Esophagus squamous epithelium (tissue), 5 donors: ENCODE measurements around the gene TRNP1. TPM values are rescaled to one million over a fixed set of nuclear protein-coding genes. Genes with fewer than 3 reads are reported as not detected.
"Not testable (repeated sequence)": the region's sequence is repeated elsewhere in the genome, so short reads cannot be mapped to it uniquely, and the experiment has no call there.

Experiments used
- DNase-seq: peaks from one replicate; lab custom pipeline; 2025; lab: John Stamatoyannopoulos, UW
- H3K27ac ChIP-seq, 4 donors: fragments of 200-600 bp; sonication (generic); one replicate each; pipeline ENCODE4 v1.5.1; 2016 to 2019; ENCODE audit warnings: mild to moderate bottlenecking in 1 of 4
- H3K27me3 ChIP-seq, 4 donors: fragments of 200-600 bp; sonication (generic); 1 replicate in 3 of 4; 2 replicates in 1 of 4; pipeline versions ENCODE4 v1.5.1 to v1.6.0; 2017 to 2021; ENCODE audit warnings: antibody characterized with exemption in 1 of 4
- H3K36me3 ChIP-seq, 3 donors: fragments of 200-600 bp; sonication (generic); one replicate each; pipeline ENCODE4 v1.5.1; 2016 to 2019
- H3K4me1 ChIP-seq, 3 donors: fragments of 200-600 bp; sonication (generic); one replicate each; pipeline ENCODE4 v1.5.1; 2017 to 2019
- H3K4me3 ChIP-seq, 4 donors: fragments of 200-600 bp; sonication (generic); 1 replicate in 3 of 4; 2 replicates in 1 of 4; pipeline ENCODE4 v1.5.1; 2016 to 2019; ENCODE audit warnings: mild to moderate bottlenecking in 2 of 4, moderate library complexity in 1 of 4
- H3K9me3 ChIP-seq, 3 donors: fragments of 200-600 bp; sonication (generic); one replicate each; pipeline ENCODE4 v1.5.1; 2016 to 2019
- POLR2A ChIP-seq, 4 donors: fragments of 450-650 bp; IDR thresholded peaks; one replicate each; pipeline ENCODE4 v1.6.1; 2017; ENCODE audit warnings: antibody characterized with exemption in 4 of 4, mild to moderate bottlenecking in 4 of 4, moderate library complexity in 3 of 4
- WGBS, 2 donors: methylation state at CpG; one replicate each; pipeline ENCODE4 v1.1.5; 2018; 5-methylcytosine and 5-hydroxymethylcytosine counted together
- intact Hi-C: fragments of 100-400 bp; cut with DNase I; formaldehyde crosslinking; loops from one replicate; pipeline ENCODE4 v1.15.0; 2022
- total RNA-seq, 4 donors: library from RNA; depleted of rRNA; stranded (reverse); fragments of >200 nt; gene quantifications; one replicate each; pipeline ENCODE4 v1.1.0, GENCODE V29; 2016
- TF ChIP-seq, protein P1 (sequence below), 6 experiments: fragments of 450-650 bp in 4 of 6; fragments of 200-600 bp in 2 of 6; sonication (generic) in 2 of 6; IDR thresholded peaks; one replicate each; pipeline ENCODE4 v1.5.1; 2016 to 2019; ENCODE audit warnings: antibody characterized with exemption in 6 of 6, mild to moderate bottlenecking in 4 of 6, moderate library complexity in 4 of 6
- donor health status: DM: yes; HTN: yes; CAD: no.

TRNP1 gene
- total RNA-seq, 4 donors from 2014 or later, result 26.9 to 208 (median 64.5) TPM

DNA sequence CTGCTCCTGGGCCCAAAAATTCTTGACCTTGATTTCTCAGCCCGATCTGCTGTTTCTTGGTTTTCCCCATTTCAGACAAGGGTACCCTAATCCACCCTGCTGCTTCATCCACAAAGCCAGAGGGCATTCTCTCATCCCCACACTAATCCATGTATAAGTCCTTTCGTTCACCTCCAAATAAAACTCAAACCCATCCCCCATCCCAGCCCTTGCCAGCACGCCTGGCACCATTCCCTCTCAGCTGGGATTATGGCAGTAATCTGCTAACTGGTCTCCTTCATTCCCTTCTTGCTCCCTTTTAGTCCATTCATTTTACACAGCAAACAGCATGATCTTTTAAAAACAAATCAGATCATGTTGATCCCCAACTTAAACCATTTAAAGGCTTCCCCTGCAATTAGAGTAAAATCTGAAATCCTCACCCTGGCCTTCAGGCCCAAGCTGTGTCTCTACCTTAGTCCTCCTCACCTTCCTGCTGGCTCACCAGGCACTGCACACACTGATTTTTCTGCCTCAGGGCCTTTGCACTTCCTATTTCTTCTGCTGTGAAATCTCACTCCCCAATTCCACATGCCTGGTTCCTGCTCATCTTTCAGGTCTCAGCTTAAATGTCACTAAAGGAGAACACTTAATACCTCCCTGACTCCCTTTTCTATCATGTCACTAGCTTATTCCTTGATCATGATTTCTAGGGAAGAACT, 12.2 kb upstream of the TRNP1 start:
- no peak overlapping the region for H3K4me3 ChIP-seq
- DNase-seq, result no peak
- TF ChIP-seq, protein P1, sequence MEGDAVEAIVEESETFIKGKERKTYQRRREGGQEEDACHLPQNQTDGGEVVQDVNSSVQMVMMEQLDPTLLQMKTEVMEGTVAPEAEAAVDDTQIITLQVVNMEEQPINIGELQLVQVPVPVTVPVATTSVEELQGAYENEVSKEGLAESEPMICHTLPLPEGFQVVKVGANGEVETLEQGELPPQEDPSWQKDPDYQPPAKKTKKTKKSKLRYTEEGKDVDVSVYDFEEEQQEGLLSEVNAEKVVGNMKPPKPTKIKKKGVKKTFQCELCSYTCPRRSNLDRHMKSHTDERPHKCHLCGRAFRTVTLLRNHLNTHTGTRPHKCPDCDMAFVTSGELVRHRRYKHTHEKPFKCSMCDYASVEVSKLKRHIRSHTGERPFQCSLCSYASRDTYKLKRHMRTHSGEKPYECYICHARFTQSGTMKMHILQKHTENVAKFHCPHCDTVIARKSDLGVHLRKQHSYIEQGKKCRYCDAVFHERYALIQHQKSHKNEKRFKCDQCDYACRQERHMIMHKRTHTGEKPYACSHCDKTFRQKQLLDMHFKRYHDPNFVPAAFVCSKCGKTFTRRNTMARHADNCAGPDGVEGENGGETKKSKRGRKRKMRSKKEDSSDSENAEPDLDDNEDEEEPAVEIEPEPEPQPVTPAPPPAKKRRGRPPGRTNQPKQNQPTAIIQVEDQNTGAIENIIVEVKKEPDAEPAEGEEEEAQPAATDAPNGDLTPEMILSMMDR (IDR thresholded peaks at IDR 0.05), result no peak
- TF ChIP-seq POLR2A (IDR thresholded peaks at IDR 0.05), result no peak
- WGBS, 2 donors, result 47 to 64% methylated on average over 3 of the region's 3 CpGs
- no peaks in the 10 kb centered on the region for H3K9me3 ChIP-seq
- no peaks in the 10 kb centered on the region for H3K36me3 ChIP-seq
- intact Hi-C loops, result no loop called here
- H3K27me3 ChIP-seq, result peaks cover 0 to 20% (median 0%) of the 10 kb centered on the region in 4 donors
- no peak overlapping the region for H3K27ac ChIP-seq
- H3K4me1 ChIP-seq, result peaks cover 0 to 27% (median 0%) of the 10 kb centered on the region in 3 donors

DNA sequence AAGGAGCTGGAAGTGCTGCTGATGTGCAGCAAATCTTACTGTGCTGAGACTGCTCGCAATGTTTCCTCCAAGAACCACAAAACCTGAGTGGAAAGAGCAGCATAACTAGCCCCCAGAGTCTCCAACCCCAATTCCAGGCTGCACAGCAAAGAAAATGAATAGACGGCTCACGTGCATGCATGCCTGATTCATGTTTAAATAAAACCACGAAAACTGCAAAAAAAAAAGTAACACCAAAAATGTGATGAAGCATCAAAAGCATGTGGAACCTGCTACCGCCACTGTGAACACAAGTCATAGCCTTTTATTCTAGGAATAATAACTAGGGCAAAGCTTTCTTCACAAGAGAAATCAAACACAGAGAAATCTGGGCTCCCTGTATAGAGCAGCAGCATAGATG, 9.6 kb upstream of the TRNP1 start:
- intact Hi-C loops, result no loop called here
- H3K36me3 ChIP-seq, result no peaks in the 10 kb centered on the region

DNA sequence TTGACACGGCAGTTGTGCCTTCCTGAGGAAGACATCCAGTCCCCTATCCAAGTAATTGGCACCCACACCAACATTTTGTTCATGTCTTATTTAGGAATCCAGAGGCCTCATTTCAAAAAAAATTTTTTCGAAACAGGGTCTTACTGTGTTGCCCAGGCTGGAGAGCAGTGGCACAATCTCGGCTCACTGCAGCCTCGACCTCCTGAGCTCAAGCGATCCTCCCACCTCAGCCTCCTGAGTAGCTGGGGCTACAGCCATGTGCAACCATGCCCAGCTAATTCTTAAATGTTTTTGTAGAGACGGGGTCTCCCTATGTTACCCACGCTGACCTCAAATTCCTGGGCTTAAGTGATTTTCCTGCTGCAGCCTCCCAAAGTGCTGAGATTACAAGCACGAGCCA, 9.2 kb upstream of the TRNP1 start:
- peaks cover 0 to 7% (median 0%) of the 10 kb centered on the region in 3 donors for H3K4me1 ChIP-seq
- TF ChIP-seq, protein P1 (IDR thresholded peaks at IDR 0.05), result no peak
- TF ChIP-seq POLR2A (IDR thresholded peaks at IDR 0.05), result no peak
- no peak for DNase-seq
- H3K4me3 ChIP-seq, result no peak overlapping the region
- intact Hi-C loops, result no loop called here
- no peaks in the 10 kb centered on the region for H3K36me3 ChIP-seq
- H3K9me3 ChIP-seq, result no peaks in the 10 kb centered on the region
- WGBS, 2 donors, result 80 to 89% methylated on average over 6 to 8 of the region's 8 CpGs
- H3K27ac ChIP-seq, result no peak overlapping the region
- H3K27me3 ChIP-seq, result peaks cover 0 to 24% (median 0%) of the 10 kb centered on the region in 4 donors

More for the DNA sequence above, 9.6 kb upstream of the TRNP1 start:
- DNase-seq, result no peak
- H3K27me3 ChIP-seq, result peaks cover 0 to 24% (median 0%) of the 10 kb centered on the region in 4 donors
- H3K4me3 ChIP-seq, result no peak overlapping the region
- no peaks in the 10 kb centered on the region for H3K9me3 ChIP-seq
- WGBS, 2 donors, result 49 to 51% methylated on average over 5 of the region's 5 CpGs
- TF ChIP-seq, protein P1 (IDR thresholded peaks at IDR 0.05), result no peak
- peaks cover 0 to 7% (median 0%) of the 10 kb centered on the region in 3 donors for H3K4me1 ChIP-seq
- no peak overlapping the region for H3K27ac ChIP-seq

DNA sequence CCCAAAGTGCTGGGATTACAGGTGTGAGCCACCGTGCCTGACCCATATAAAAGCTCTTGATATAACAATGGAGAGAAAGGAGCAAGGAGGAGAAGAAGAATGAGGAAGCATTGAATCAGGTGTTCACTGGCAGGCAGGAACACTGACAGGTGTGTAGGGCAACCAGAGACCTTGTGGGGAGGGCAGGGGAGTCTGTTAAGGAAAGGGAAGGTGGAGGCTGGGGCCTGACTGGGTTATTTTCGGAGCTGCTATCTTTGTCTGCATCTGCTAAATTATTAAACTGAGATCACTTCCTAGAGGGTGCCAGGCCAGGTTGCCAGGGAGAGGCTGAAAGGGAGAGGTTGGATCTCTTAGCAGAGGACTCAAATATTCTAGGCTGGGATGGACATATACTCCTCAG, 6.8 kb upstream of the TRNP1 start:
- Histone ChIP-seq H3K4me1 (no peaks in the 10 kb centered on the region), H3K9me3 (no peaks in the 10 kb centered on the region), H3K27ac (no peak overlapping the region), H3K27me3 (peaks cover 0 to 32% (median 0%) of the 10 kb centered on the region in 4 donors), H3K4me3 (no peak overlapping the region), H3K36me3 (no peaks in the 10 kb centered on the region)
- 25 to 73% methylated on average over 1 to 2 of the region's 2 CpGs for WGBS, 2 donors
- intact Hi-C loops, result no loop called here
- no peak for DNase-seq
- TF ChIP-seq, protein P1 (IDR thresholded peaks at IDR 0.05), result no peak
- TF ChIP-seq POLR2A (IDR thresholded peaks at IDR 0.05), result no peak

DNA sequence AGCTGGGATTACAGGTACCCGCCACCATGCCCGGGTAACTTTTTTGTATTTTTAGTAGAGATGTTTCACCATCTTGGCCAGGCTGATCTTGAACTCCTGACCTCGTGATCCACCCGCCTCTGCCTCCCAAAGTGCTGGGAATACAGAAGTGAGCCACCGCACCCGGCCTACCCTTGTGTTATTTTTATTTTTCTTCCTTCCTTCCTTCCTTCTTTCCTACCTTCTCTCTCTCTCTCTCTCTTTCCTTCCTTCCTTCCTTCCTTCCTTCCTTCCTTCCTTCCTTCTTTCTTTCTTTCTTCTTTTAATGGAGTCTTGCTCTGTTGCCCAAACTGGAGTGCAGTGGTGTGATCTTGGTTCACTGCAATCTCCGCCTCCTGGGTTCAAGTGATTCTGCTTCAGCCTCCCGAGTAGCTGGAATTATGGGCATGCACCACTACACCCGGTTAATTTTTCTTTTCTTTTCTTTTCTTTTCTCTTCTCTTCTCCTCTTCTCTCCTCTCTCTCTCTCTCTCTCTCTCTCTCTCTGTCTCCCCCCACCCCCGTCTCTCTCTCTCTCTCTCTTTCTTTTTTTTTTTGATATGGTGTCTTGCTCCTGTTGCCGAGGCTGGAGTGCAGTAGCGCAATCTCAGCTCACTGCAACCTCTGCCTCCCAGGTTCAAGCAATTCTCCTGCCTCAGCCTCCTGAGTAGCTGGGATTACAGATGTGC, 3.9 kb upstream of the TRNP1 start:
- H3K36me3 ChIP-seq, H3K9me3 ChIP-seq, H3K27ac ChIP-seq, H3K4me3 ChIP-seq, DNase-seq: not testable (repeated sequence)
- Histone ChIP-seq H3K27me3 (peaks cover 0 to 41% (median 0%) of the 10 kb centered on the region in 4 donors), H3K4me1 (peaks cover 8 to 17% (median 14%) of the 10 kb centered on the region in 3 donors)
- 74 to 78% methylated on average over 12 of the region's 12 CpGs for WGBS, 2 donors
- intact Hi-C loops, result loop anchor here (10.0 kb wide), 1 partner anchor 105 kb away; no protein-coding TSS in a partner anchor
